Stimulated activated CD4-positive, alpha-beta T cell treated with anti-CD3 and anti-CD28 coated beads, Interleukin-2, amount 100 ng/mL, for 24 hours (primary cell): ENCODE measurements around the gene CLTC.
"Not testable (repeated sequence)": the region's sequence is repeated elsewhere in the genome, so short reads cannot be mapped to it uniquely, and the experiment has no call there.

Experiments
- DNase-seq, 2 donors: peaks; one replicate each; pipeline ENCODE4 v3.0.0-alpha.2; 2020

CLTC gene

DNA sequence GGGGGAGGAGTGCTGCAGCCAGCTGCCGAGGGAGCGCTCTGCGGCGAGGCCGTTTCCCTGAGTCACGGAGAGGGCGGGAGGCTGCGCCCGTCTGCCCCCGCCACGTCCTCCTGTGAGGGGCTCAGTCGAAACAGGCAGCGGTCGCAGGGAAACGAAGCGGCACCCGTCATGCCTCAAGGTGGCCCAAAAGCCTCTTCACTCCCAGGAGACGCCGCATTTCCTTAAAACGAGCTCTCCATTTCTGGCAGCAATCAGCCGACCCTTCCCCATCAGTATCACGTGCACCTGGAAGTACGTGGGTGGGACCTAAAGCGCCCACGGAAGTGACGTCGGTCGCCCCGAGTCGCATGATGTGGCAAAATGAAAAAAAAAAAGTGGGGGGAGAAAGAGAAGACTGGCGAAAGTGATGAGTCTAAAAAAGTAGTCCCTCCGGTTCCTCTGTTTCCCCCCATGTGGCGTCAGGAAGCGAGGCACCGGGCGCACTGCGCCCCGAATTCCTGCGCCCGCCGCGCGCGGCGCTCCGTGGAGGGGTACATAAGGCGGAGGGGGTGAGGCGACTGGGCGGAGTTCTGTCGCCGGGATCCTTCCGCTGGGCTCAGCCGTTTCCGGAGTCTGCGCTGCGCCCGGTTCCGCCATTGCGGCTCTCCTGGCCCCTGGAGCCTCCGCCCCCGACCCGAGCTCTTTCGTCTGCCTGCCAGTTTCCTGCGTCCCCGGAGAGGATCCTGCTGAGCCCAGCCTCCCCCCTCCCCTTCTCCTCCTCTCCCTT is at the start of gene CLTC:
Gene CLTC, plus strand, starts transcription at position 598 of the 766 bp plus-strand sequence. CDS start 237 bp downstream, outside the sequence.
- peak; percentile 91 to 93 for DNase-seq

DNA sequence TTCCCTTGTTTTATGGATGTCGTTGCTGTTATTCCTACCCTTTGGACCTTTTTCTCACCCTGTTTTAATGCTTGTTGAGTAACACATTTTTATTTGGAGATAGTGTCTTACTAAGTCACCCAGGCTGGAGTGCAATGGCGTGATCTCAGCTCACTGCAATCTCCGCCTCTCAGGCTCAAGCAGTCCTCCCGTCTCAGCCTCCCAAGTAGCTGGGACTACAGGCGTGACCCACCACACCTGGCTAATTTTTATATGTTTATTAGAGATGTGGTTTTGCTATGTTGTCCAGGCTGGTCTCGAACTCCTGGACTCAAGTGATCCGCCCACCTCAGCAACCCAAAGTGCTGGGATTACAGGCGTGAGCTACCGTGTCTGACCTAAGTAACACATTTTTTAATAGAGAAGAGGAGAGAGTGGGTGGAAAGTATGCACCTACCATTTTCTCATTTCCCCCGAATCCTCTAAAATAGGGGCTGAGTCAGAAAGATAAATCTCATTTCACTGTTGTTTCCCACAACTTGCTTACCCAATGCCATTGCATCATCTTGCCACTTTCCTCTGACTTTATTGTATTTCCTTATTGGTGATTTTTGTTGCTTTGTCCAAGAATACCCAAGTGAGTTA is 47.3 kb upstream of the CLTC start:
- peak; percentile 20 to 27 for DNase-seq

DNA sequence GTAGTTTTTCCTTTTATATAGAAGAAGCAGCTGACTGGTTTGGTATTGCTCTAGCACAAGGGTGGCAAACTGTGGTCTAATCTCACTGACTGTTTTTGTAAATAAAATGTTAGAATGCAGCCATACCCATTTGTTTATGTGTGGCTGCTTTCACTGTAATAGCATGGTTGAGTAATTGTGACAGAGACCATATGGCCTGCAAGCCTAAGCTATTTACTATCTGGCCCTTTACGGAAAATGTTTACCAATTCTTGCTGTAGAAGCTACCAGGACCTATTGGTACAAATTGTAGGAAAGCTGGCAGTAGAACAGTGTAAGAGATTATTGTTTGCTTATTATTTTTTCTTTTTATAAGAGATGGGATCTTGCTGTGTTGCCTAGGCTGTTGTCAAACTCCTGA is 35.5 kb upstream of the CLTC start:
- DNase-seq: not testable (repeated sequence)

DNA sequence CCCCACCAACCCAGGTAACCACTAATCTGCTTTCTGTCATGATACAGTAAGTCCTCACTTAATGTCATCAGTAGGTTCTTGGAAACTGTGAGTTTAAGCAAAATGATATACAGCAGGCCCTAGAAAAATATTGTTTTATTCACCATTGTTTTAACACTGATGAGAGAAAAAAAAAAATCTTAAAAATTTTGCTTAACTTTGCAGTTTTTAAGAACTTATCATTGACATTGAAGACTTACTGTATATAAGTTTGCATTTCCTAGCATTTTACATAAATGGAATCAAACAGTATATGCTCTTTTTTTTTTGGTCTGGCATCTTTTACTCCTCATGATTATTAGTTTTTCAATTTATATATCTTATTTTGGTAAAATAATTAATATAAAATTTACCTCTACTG is 19.5 kb upstream of the CLTC start:
- DNase-seq: no peak

DNA sequence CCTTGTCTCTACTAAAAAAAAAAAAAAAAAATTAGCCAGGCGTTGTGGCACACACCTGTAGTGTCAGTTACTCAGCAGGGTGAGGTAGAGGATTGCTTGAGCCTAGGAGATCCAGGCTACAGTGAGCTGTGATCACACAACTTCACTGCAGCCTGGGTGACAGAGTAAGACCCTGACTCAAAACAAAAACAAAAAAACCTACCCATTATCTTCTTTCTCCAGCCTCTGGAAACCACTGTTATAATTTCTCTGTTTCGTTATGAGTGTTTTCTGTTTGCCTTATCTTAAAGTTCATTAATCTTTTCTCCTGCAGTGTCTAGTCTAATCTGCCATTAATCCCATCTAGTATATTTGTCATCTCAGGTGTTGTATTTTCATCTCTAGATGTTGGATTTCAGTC is 18.6 kb upstream of the CLTC start:
- peak in 1 of 2 donors; percentile 3 for DNase-seq

DNA sequence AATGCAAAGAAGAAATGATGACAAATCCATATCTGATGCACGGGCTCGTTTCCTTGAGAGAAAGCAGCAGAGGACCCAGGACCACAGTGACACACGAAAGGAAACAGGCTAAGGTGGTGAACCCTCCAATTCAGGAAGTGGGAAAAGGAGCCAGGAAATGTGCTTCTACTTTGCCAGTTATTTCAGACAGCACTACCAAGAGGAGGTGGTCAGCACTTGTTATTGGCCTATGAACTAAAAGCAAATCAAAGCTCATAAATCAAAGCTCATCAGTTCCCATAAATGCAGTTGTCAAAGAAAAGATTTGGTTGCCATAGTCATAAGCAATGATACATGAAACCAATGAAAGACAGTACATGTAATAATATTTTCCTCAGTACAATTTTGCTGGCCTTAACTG is 12.6 kb upstream of the CLTC start:
- DNase-seq: no peak

DNA sequence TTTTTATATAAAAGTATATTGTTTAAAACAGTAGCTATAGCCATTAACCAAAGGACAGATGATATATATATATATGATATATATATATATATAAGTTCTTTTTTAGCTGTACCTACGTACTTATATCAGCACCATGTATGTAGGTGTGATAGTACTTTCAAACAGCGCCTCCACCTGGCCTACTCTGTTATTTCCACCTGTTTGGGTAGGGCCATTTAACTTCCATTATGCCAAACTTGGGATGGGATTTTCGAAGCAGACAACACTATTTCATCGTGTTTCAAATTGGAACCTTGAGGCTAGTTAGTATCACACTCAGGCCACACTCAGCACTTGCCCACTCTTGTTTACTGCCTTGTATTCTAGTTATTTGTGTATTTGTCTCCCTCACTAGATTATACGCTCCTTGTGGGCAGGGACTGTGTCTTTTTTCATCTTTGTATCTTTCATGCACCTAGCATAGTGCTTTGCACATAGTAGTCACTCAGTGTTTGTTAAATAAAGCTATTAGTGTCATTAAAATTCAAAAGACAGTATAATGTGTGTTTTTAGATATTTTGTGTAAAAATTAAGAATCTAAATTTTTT is 11.8 kb upstream of the CLTC start:
- peak; percentile 45 for DNase-seq

DNA sequence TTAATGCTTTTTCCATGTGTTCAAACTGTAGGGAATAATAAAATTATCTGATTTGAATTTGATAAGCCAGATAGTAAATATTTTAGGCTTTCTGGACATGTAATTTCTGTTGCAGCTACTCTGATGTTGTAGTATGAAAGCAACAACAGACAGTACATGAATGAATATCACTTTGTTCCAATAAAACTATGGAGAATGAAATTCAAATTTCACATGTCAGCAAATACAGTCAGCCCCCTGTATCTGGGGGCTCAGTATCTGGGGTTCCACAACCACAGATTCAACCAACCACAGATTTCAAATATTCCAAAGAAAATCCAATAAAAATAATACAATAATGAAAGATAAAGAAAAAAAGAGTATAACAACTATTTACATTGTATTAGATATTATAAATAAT is 8.2 kb upstream of the CLTC start:
- DNase-seq: no peak

DNA sequence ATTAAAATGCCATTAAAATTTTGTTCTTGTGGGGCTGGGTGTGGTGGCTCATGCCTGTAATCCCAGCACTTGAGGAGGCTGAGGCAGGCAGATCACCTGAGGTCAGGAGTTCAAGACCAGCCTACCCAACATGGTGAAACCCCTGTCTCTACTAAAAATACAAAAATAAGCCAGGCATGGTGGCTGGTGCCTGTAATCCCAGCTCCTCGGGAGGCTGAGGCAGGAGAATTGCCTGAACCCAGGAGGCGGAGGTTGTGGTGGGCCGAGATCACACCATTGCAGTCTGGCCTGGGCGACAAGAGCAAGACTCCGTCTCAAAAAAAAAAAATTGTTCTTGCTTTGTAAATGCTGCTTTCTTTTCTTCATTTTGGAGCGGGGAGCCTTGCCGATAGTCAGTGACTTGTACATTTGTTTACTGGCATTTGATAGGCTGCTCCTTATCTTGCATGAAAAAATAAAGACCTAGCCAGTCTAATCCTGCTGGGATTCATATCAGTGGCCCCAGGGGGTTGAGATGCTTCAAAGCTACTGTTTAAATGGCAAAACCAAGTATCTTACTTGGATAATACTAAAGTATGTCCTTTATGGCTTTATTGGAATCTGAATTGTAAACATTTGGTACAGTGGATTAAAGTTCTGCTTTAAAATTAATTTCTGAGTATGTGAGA is 3.3 kb upstream of the CLTC start:
- DNase-seq: no peak

DNA sequence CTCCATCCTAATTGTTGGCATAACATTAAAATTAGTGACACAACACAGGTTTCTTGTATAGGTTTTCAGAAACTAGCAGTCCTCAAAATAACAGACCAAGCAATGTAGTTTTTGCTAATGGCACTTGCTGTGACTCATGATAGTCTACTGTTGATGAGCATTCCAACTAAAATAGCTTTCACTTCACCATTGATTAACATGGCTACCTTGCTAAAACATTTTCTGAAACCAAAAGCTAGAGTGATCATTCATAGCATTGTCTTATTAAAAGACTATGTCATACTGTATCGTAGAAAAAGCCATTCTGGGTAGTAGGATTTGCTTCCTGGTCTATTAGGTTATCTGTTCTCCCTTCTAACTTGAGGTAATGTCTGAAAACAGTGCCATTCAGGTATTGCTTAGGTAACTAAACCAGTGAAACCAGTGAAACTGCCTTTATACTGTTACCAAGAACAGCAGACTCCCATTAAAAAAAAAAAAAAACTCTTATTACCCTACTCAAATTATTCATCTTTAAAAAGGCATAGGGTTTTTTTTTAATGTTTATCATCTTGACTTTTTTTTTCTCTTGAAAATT is 2.5 kb upstream of the CLTC start:
- no peak for DNase-seq

DNA sequence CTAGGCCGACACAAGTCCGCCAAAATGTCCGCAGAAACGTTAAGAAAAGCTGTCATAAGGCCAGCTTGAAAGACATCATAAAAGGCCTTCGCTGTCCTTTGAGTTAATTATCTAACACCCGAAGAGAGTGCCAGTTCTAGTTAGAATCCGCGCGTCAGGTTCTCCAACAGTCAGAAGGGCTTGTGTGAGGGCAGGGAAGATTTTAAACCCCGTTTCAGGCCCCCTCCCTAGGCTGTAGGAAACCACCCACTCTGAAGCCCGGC is 729 bp upstream of the CLTC start:
- no peak for DNase-seq

DNA sequence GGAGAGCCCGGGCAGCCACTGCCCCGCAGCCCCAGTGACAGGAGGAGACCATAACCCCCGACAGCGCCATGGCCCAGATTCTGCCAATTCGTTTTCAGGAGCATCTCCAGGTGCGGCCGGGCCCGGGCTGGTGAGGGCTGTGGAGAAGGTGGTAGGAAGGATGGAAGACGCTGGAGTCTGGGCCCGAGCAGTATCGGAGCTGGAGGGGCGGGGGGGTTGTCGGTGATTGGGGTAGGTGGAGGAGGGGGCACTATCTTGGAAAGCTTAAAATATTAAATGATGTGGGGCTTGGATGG is 317 bp downstream of the CLTC start:
- no peak for DNase-seq

DNA sequence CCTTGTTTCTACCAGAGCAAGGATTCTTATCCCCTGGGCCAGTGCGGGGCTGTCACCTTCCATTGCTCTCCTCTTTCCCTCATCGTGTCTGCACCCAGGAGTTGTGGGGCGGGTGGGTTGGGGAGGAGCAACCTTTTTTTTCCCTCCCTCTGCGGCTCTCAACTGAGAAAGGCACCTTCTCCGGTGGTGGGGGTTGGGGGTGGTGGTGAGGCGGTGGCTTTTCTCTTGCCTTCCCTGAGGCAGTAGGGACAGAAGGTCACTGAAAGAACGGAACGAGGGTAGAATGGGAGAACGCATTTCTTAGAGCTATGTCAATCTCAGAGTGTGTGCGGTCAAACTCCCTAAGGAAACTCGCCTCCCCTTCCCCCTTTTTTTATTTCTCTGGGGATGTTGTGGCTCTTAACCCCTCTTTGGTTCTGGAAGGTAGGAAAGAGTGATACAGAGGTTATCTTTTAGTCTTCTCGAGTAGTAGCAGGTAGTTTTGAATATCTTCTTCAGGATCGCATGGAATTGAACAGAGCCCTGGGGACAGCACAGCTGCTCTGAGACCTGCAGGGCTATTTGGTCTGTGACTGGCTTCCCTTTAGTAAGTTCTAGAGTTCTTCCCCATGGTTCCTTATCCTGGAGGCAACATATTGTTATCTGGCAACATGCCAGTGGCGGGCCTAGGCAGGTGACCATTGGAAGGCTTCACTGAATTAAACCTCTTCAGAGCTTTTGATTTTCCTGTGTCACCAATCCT is 994 bp downstream of the CLTC start:
- peak; percentile 57 to 58 for DNase-seq

DNA sequence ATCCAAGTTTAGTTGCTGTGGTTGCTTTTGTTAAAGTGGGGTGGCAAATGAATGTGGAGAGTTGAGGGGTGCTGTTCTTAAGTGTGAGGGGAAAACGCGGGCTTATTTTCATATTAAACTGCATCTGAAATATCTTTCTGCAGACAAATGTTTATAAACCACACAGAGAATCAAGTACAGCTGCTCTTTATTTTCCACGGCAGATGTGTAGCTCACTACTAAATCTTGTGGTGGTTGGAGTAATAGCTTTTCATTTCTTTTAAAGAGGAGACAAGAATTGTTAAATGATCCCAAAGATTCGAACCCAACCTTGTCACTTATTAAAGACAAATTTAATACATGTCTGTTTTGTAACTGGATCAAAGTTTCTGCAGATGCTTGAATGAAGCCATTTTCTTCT is 2.1 kb downstream of the CLTC start:
- no peak for DNase-seq

DNA sequence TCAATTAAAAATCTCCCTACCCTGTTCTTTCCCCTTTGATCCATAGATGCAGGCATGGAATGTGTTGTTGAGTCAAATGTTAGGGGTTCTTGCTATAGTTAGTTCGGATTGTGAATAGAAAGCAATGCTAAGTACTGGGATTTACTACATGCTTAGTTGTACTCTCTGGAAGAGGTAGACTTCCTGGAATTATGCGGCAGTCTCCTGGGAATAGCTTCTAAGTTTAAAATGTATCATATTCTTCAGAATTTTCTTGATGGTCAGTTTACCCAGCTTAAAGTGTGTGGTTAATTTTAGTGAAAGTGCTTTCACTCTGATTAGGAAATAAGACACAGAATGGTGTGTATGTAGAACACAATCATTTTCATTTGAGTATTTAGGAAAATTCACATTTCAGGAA is 3.5 kb downstream of the CLTC start:
- DNase-seq: no peak

DNA sequence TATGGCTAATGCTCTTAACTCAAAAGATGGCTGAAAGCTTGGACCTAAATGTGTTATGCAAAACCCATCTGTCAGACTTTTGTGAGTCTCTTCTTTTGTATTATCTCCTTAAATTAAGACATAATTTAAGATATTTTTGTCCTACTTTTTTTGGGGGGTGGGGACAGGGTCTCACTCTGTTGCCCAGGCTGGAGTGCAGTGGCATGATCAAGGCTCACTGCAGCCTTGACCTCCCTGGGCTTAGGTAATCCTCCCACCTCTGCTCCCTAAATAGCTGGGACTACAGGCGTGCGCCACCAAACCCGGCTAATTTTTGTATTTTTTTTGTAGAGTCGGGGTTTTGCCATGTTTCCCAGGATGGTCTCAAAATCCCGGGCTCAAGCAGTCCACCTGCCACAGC is 7.1 kb downstream of the CLTC start:
- no peak for DNase-seq

DNA sequence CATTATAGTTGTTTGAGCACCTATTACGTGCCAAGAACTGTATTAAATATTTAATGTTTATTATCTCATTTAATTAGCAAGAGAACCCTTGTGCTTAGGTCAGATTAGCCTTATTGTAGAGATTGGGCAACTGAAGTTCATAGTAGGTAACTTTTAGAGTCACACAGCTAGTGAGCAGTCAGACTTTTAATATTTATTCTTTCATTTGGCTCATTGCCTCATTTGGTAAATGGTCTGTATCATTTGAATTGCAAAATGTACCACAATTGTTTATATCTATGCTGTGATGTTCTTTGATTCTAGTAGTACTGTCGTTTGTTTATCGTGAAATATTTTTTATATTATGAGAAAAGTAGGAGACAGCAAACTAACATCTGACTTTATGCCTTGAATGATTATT is 7.6 kb downstream of the CLTC start:
- no peak for DNase-seq

DNA sequence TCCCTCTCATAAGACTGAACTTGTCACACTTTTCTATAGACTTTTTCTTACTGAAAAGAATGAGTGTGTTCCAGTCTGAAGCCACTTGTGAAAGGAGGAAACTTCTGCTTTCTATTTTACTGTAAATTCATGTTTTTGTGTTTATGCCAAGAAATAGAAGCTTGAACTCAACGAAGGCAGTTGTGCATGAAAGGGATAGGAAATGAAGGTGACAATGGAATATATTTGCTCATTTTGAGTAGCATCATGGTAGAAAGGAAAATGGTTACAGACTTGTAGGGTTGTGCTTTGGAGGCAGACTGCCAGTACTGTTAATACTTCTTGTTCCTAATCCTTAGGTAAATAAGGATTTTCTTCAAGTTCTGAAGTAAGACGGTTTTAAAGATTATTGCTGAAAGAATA is 8.1 kb downstream of the CLTC start:
- DNase-seq: no peak

DNA sequence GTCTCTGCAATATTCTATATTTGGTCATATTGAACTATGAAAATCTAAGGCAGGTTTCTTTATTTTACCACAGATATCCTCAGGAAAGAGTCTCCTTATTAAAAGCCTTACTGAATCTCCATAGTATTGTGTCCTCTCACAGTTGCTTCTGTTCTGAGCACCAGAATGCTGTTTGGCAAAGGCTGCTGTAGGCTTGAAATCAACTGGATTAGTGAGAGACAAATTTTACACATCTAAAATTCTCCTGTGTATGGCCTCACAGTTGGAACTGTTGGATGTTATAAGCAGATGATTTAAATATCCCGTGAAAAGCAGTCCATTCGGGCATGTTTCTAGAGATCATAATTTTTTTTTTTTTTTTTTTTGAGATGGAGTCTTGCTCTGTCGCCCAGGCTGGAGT is 9.5 kb downstream of the CLTC start:
- DNase-seq: no peak

DNA sequence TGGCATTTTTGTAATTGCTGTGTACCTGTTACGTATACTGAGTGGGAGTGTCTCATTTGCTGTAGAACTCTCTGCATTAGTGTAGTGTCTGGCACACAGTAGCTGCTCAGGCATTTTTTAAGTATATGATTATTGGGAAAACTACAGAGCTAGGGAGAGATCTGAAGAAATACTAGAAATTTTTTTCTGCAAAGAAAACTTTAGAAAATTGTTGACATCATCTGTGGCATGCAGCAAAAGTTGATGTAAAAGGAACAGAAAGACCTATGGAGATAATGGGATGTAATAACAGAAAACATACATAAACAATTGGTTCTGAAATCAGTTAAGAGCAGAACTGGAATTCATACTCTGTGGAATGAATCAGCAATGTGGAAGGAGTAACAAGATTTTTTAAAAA is 11.6 kb downstream of the CLTC start:
- DNase-seq: no peak

DNA sequence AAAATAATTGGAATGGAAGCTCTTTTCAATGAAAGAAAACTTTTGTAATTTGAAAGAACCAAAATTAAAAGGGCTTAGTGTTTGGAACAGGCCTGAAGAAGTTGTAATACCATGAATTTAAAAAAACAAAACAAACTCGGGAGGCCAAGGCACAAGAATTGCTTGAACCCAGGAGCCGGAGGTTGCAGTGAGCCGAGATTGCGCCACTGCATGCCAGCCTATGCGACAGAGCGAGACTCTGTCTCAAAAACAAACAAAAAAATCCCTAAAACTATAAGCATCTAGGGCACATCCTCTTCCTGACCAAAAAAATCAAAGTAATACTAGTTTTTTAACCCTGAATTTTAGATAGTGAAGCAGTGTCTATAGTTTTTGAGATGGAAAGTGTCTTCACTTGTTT is 12.7 kb downstream of the CLTC start:
- DNase-seq: no peak

DNA sequence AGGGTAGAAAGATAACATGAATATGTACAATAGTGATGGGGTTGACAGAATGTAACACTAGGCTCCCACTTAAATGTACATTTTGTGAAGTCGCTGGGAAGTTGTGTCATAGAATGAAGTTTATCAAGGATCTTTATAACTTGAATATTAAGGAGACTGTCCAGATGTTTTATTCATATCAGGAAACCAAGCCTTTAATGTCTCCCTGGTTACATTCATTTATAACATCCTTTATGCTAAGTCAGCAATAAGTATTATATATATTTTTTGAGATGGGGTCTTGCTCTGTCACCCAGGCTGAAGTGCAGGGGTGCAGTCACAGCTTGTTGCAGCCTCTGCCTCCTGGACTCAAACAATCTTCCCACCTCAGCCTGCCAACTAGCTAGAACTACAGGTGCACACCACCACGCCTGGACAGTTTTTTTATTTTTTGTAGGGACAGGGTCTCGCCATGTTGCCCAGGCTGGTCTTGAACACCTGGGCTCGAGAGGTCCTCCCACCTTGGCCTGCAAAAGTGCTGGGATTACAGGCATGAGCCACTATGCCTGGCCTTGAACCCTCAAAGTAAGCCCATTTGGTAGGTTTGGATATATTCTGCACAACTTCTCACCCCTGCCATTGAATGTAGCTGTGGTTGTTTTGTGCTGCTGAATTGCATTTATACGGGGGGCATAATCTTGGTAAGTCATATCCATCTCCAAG is 14.1 kb downstream of the CLTC start:
- no peak for DNase-seq
